Measurements from ENCODE around the gene PRELID1.

PRELID1 gene

DNA sequence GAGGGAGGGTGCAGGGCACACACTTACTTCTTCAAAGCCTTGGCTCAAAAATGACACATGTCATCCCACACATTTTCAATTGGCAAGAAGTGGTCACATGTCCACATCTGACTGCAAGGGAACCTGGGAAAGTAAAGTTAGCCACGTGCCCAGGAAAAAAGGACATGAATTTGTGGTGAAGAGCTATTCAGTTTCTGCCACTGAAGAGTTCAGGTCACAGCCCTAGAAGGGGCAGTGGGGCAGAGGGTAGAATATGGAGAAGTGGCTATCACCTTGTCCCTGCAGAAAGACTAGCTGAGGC lies 52.2 kb downstream of the PRELID1 start:
- Histone ChIP-seq H3K27me3 (ENCODE audit: insufficient read depth, low read length, poor library complexity) (no peaks in the 10 kb centered on the region), H3K4me3 (ENCODE audit: low read length) (no peak overlapping the region), H2BK120ac (ENCODE audit: low read depth, low read length) (no peak overlapping the region), H3K27ac (ENCODE audit: low read depth, low read length) (no peak overlapping the region), H2BK5ac (ENCODE audit: low read length) (no peak overlapping the region), H4K5ac (ENCODE audit: low read length) (no peak overlapping the region), H2AK5ac (ENCODE audit: low read length) (no peak overlapping the region), H3K4ac (ENCODE audit: low read depth, low read length) (no peak overlapping the region), H2BK15ac (replicated peaks; ENCODE audit: low read depth) (no peak overlapping the region), H3K23ac (ENCODE audit: low read length) (no peak overlapping the region), H3K79me2 (ENCODE audit: control insufficient read depth, insufficient read depth, low read length) (peaks cover 5% of the 10 kb centered on the region), H3K79me1 (ENCODE audit: low read length) (peaks cover 5% of the 10 kb centered on the region), H3K4me2 (ENCODE audit: low read length) (no peak overlapping the region), H3K18ac (ENCODE audit: low read length) (no peak overlapping the region), H4K8ac (ENCODE audit: low read depth, low read length) (no peak overlapping the region), H3K56ac (ENCODE audit: low read length) (no peak overlapping the region), H3K9ac (ENCODE audit: low read length) (no peak overlapping the region), H3K36me3 (ENCODE audit: control insufficient read depth, insufficient read depth, low read length) (no peaks in the 10 kb centered on the region), H3K4me1 (ENCODE audit: control insufficient read depth, low read depth, low read length) (peaks cover under 1% of the 10 kb centered on the region)
- WGBS (ENCODE audit: extremely low coverage, insufficient coverage, low lambda C conversion rate): no CpG with 5 or more reads among the region's 1 CpG
- no peak for DNase-seq

Measured in mesendoderm (in vitro differentiated cells).